Stimulated activated CD8-positive, alpha-beta memory T cell treated with anti-CD3 and anti-CD28 coated beads, Interleukin-4, amount 100 ng/mL, for 1 hour (primary cell): ENCODE measurements around the gene GABRG3.
"Not testable (repeated sequence)": the region's sequence is repeated elsewhere in the genome, so short reads cannot be mapped to it uniquely, and the experiment has no call there.

Experiments
- DNase-seq, 2 donors: peaks; one replicate each; pipeline ENCODE4 v3.0.0-alpha.2; 2020; ENCODE audit warnings: low read depth in 2 of 2, low spot score in 1 of 2

The GABRG3 gene

DNA sequence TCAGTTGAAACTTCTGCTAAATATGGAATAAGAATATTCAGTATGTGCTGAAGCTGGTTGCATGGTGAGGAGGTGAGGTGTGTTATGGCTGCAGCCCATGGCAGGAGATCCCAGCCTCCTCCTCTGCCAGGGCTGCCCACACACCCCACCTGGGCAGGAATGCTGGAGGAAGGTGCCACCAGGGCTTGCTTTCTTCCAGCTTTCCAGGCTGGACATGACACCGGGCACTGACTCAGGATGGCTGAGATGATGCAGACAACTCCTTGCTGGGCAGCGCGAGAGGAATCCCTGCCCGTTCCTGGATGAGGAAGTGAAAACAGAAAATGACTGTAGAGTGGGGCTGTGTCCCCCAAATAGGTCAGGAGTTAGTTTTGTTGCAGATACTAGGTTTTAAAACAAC, 14.1 kb downstream of the GABRG3 start:
- no peak for DNase-seq

DNA sequence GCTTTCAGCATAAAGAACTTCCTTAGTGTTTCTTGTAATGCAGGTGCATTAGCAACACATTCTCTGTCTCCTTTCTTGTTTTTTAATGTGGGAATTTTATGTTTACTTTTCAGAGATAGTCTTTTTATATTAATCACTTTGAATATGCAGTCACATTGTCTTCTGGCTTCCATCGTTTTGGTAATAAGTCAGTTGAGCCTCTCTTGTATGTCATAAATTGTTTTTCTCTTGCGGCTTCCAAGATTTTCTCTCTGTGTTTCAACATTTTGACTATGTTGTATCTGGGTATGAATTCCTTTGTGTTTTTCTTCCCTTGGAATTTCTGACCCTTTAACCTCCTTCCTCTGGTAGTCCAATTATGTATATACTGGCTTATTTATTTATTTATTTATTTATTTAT, 25.3 kb downstream of the GABRG3 start:
- no peak for DNase-seq

- not testable (repeated sequence) for DNase-seq
Measured at GRCh38 chr15:27003003-27003402, 32.0 kb downstream of the GABRG3 start.

- DNase-seq = not testable (repeated sequence)
Measured at GRCh38 chr15:27004226-27004625, 33.2 kb downstream of the GABRG3 start.

GRCh38 chr15:27017168-27017809, 46.3 kb downstream of the GABRG3 start:
- no peak for DNase-seq

GRCh38 chr15:27019687-27020086, 48.7 kb downstream of the GABRG3 start:
- no peak for DNase-seq

GRCh38 chr15:27025481-27025966, 54.5 kb downstream of the GABRG3 start:
- DNase-seq = no peak

DNA sequence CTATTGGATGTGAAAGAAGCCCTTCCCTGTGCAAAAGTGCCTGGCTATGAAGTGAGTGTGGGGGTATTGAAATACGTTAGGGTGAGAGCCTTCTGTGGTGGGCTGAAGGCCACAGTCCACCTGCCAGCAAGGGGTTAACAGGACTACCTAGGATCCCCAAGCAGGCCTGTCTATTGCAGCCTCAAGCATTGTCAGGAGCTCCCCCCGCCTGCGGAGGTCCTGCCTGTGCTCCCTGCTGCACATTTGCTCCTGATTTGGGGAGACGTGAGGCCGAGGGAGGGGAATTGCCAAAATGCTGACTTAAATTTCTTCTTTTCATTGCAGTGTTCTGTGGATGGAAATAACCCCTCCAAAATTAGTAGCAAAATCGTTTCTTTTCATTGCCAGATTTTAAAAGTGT, 56.2 kb downstream of the GABRG3 start:
- no peak for DNase-seq

DNA sequence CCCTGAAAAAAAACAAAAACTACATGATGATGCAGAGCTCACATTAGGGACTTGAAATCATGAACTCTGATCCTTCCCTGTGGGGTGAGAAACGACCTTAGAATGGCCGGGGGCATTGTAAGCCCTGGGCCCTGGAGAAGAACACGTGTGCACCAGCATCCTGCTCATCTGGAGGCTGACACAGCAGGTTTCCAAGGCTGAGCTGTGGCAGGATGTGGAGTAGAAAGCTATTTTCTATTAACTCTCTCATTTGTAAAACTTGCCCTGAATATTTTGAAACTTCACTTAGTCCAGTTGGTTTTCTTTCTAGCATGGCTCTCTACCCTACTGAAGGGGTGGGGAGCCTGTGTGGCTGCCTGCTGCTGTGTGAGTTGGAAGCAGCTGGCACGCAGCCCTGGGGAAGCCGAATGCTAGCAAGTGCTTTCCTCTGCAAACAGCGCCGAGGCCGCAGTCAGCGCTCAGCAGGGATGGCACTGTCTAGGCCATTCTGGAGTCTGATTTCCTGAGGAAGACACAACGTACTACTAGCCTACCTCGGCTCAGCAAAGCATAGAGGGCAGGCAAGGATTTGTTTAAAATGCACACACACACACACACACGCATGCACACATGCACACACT, 58.0 kb downstream of the GABRG3 start:
- DNase-seq = no peak

DNA sequence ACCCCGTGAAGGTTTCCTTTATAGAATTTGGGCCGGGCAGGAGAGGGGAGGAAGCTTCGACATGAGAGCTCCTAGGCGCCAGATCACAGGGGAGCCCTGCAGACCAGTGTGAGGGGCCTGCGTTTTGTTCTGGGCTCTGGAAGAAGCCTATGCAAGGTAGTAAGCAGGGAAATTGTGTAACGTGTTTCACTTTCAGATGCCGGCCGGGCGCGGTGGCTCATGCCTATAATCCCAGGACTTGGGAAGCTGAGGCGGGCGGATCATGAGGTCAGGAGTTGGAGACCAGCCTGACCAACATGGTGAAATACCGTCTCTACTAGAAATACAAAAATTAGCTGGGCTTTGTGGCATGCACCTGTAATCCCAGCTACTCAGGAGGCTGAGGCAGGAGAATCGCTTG, 65.2 kb downstream of the GABRG3 start:
- no peak for DNase-seq

- DNase-seq = no peak
Measured at GRCh38 chr15:27037501-27037900, 66.5 kb downstream of the GABRG3 start.

DNA sequence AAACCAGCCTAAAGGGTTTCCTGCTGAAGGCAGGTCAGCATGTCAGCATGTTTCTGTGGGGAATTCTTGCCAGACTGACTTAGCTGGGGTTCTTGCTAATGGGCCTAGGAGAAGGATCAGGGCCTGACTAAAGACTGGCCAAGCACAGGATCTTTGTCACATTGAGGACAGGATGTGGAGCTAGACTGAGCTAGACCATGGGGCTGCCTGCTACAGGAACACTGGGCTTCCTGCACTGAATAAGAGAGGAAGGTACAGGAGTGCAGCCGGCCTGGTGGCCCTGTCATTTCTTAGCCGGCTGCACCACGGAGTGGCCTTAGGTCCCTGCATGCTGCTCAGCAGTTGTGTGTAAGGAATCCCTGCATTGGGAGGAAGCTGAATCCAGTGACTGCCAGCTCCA, 68.2 kb downstream of the GABRG3 start:
- no peak for DNase-seq

- DNase-seq = no peak
Measured at GRCh38 chr15:27042230-27042629, 71.2 kb downstream of the GABRG3 start.

DNA sequence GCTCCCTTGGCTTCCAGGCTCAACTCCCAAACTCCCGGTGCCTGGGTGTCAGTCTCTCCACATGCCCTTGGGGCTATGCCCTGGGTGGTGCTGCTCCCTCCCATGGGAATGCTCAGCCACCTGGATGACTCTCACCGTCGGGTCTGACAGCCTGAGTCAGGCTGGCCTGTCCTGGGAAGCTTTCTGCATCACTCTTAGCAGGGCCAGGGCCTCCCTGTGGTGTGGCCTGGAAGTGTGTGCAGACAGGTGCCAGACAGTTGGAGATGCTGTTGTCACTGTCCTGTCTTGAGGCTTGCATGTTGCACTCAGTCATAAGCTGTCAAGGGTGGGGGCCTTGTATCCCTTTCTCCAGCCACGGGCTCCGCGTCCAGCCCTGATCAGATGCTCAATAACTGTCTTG, 71.7 kb downstream of the GABRG3 start:
- no peak for DNase-seq

DNA sequence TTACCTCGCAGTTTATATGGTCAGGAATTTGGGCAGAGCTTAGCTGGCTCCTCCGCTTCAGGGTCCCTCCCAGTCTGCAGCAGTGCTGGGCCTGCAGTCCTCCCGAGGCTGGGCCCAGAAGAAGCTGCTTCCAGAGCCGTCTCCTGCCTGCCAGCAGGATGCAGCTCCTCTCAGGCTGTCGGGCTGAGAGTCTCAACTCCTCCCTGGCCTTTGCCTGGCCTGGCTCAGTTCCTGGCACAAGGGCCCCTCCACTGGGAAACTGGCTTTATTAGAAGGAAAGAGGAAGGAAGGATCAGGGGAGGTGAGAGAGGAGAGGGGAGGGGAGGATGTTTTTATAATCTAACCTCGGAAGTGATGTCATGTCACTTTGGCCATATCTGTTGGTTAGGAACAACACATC, 72.8 kb downstream of the GABRG3 start:
- no peak for DNase-seq

- no peak for DNase-seq
Measured at GRCh38 chr15:27045796-27046195, 74.8 kb downstream of the GABRG3 start.

DNA sequence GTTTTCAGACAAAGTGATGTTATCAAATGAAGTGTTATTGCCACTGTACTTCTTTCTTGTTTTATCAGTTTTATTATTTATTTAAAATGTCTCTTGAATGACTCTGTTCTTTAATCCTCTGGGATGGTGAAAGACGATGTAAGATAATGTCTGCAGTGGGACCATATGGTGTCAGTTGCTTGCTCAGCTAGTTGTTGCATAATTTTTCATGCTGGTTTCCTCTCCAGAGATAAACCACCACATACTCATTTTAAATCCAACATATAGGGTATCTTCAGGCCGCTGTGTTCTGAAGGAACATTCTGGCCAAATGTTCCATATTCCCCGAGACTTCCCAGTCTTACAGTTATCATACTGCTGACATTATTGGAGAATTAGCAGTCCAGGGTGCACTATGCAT, 75.9 kb downstream of the GABRG3 start:
- no peak for DNase-seq

DNA sequence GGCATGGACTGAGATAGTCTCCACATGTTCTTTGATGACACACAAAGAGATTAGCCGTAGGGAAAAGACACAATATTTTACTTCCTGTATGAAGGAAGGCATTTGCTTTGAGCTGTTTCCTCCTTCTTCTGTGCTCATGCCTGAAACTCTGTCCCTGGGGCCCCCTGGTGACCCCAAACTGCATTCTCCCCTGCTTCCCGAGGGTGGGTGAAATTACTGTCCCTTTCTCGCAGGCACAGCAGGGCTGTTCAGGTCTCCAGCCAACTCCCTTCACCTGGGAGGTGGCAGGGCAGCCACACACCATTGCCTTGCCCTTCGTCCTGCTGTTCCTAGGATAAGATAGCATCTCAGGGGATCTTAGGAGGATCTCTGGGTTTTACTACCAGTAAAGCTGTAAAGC, 79.2 kb downstream of the GABRG3 start:
- DNase-seq = no peak

DNA sequence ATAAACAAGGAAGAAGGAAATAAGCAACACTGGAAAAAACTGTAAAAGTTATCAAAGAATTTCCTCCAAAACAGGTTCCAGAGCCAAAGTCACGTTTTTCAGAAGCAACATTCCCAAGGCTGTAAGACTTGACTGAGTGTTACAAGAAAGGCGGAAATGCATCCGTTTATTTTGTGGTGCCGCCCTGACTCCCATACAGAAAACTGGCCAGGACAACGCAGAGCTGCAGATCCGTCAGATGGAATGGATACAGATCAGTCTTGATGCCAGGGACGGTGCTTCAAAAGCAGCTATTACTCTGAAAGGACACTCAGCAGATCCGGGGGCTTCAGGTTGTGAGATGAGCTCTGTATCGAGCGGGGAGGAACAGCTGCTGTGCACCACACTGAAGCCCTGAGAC, 83.4 kb downstream of the GABRG3 start:
- DNase-seq = no peak

DNA sequence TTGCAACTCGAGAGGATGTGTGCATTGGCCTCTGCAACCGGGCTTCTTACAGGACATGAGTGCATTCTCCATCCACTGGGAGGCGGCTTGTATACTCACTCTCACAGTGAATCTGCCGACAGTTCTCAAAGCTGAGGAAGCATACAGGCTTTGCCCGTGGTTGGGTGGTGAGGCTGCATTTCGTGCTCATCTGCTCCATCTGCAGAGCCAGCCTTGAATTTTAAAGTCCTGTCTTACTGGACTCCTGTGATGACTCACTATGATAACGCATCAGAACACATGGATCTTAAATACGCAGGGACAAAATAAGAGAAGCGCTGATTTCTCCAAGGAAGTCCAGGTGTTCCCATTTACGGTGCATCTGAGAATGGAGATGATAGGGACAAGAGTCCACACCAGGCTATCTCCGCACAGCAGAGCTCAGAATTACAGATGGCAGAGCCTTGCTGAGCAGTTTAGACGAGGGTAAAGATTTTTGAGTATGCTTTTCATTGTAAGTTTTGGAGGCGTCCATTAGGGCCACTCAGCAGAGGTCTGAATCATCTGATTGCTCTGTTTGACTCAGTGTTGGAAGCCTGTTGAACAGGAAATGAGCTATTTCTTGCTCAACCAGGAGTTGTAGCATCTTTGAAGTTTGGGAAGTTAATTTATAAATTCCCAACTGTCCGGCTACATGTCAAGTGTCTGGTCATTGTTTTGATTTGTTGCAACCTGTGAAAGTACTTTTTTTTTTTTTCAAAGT, 87.1 kb downstream of the GABRG3 start:
- DNase-seq = no peak

DNA sequence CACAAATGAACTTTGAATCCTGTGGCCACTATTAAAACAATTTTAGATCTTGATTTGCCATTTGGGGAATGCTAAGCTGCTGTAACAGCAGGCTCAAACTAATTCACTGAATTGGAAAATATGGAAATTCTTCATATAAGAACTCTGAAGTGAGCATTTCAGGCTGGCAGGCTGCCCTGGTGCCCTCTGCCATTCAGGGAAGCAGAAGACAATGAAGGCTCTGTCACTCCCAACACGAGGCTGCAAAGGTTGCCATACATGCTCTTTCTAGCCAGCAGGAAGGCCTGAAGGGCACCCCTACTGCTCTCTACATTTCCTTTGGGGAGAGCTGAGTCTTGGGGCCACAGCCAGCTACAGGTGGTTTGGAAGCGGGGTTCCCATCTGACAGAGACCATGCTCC, 88.0 kb downstream of the GABRG3 start:
- DNase-seq = no peak

DNA sequence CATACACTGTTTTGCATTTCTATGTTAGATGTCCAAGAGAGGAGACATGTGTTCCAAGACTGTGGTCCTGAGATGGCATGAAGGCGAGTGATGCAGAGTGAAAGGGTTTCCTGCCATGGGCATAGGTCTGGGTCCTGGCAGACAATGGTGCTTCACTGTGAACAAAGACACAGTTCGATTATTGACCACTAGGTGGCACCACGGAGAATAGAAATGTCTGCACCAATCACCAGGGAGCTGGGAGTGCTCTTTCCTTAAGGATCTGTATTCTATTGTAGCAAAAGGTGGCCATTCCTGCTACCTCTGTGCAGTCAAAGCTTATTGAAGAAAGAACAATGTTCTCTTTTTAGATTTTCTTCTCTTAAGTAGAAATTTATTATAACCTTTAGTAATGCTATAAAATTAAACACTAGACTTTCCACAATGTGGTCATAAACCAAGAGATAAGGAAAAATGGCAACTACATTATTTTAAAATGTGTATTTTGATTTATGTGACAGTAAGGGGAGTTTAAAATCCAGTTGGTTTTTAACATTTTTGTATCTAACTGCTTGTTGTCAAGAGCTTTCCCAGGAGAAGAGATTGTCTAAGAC, 88.7 kb downstream of the GABRG3 start:
- DNase-seq = no peak
